HEK293 (cell line): Measurements from ENCODE around the gene CST1.
"Not testable (repeated sequence)": the region's sequence is repeated elsewhere in the genome, so short reads cannot be mapped to it uniquely, and the experiment has no call there.

ENCODE experiments used
- EGR2 ChIP-seq: fragments of 450-650 bp; formaldehyde crosslinking; IDR thresholded peaks from 2 replicates; pipeline ENCODE4 v1.5.1; 2016; ENCODE audit warnings: low read depth, missing biosample characterization, missing genetic modification characterization
- KLF16 ChIP-seq: fragments of 450-650 bp; formaldehyde crosslinking; IDR thresholded peaks from 2 replicates; pipeline ENCODE4 v1.5.1; 2017; ENCODE audit warnings: missing biosample characterization, missing genetic modification characterization
- ZNF354C ChIP-seq: fragments of 450-650 bp; formaldehyde crosslinking; IDR thresholded peaks from 2 replicates; pipeline ENCODE4 v1.5.1; 2016; ENCODE audit warnings: missing biosample characterization, missing genetic modification characterization, low read depth, borderline replicate concordance

DNA sequence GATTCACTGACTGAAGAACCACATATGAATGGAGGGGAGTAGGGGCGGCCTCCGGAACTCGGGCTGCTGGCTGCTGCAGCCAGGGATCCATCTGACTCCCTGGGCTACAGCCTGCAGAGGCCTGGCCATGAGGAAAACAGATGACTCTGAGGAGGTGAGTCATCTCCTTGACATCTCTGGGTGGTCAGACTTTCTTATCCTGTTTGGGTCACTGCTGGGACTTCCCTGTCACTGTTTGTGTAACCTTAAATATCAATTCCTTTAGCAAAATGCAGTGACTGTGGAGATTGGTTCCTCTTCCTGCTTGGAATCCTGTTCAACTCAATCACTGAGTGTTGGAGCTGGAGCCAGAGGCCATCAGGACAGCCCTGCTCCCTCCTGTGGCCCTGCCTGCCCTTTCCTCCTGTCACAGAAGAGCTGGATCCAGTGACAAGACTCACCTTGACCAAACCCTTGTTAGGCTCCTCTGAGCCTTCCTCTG is 4.4 kb upstream of the CST1 start:
- not testable (repeated sequence) for TF ChIP-seq ZNF354C, EGR2, KLF16 (tag by site-specific recombination)
